Hematopoietic multipotent progenitor cell (in vitro differentiated cells): Measurements from ENCODE around the gene TENT5C. TPM values are rescaled to one million over a fixed set of nuclear protein-coding genes. Genes with fewer than 3 reads are reported as not detected.

Experiments used
- DNase-seq, 3 donors: peaks; one replicate each; pipeline ENCODE4 v3.0.0-alpha.2; 2011 to 2015; ENCODE audit warnings: low read depth in 2 of 3, low spot score in 2 of 3
- total RNA-seq: library from RNA; depleted of rRNA; stranded (reverse); fragments of >200 nt; gene quantifications from one replicate; pipeline ENCODE4 v1.2.3, GENCODE V29; 2012

TENT5C gene
- total RNA-seq, 1 donor, result 12.4 TPM

- DNase-seq, result peak in 2 of 3 donors; percentile 8 to 52
Observed at GRCh38 chr1:117572546-117572945, 33.3 kb upstream of the TENT5C start.

DNA sequence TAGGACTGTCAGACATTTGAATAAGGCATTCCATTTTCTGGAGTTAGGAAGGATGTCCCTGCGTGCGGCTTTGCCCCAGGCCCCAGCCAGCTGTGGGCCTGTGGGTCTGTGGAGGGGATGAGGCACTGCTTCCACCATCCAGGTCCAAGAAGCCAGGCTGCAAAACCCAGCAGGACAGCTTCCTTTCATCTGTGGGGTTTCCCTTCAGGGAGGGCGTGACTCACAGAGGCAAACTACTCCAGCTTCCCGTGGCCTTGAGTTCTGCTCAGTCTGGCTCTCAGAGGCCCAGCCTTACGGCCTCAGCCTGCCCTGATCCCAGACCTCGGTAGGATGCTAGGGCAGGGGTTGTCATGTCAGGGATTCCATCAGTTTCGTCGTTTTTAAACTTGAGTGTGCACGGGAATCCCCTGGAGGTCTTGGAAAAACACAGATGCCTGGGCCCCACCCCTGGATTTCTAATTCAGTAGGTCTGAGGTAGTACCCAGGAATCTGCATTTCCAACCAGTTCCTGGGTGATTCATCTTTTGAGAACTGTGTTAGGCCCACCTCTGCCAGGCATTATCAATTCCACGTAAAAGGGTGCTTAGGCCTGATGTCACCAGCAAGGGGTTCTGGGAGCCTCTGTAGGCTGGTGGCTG is 32.3 kb upstream of the TENT5C start:
- DNase-seq, result no peak

DNA sequence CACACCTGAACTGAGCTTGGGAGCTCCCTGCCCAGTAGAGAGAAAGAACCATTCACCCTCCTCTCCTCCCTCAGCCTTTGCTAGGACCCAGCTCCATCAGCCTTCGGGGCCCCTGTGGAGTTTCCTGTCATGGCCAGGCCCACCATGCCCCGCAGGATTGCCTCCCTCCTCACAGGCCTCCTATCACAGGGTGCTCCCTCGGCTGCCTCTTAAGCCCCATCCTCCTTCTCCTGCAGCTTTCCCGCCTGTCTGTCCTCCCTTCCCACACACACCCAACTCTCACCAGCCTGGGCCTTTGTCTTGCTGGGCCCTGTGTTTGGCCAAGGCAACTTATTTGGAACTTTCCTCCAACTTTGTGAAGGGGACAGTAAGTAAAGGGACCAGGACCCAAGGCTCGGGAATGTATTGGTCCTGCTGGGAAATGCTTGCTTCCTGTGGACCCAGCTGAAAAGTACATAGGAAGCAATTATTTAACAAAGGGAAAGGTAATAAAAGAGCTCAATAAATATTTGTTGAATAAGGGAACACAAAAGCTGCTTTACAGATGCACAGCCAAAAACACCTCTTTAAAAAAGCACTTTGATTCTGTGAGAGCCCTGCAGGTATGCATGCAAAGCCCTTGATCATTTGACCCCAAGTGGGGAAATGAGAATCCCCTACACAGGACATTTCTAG is 31.6 kb upstream of the TENT5C start:
- no peak for DNase-seq

DNA sequence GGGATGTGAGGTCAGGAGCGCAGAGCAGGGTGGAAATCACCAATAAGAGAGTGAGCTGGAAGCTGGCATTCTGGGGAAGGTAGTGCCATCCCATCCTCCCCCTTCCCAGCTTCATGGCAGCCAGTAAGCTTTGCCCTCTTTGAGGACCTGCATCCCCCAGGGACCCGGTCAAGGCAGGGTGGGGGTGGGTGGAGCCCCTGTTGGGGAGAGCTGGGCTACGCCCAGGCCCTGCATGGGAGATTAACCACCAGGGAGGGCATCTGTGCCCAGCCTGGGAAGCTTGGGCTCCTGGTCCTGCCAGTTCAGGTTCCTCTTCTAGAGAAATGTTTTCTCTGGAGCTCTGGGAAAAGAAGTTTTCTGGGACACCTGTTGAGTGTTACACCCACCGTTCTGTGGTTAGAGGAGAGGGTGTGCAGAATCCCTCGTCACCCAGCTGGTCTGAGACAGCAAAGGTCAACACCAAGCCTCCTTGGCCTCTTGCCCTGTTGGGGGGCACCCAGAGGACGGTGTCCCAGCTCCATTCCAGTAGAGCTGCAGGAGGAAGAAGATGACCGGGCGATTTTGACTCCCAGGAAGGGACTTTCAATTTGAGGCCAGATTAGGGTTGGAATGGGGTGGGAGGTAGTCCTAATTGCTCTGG is 30.1 kb upstream of the TENT5C start:
- no peak for DNase-seq

GRCh38 chr1:117576236-117576635 is 29.6 kb upstream of the TENT5C start:
- no peak for DNase-seq

GRCh38 chr1:117577191-117577885 is 28.5 kb upstream of the TENT5C start:
- DNase-seq, result no peak

- DNase-seq, result no peak
Observed at GRCh38 chr1:117578466-117578865, 27.4 kb upstream of the TENT5C start.

- no peak for DNase-seq
Observed at GRCh38 chr1:117579221-117579906, 26.5 kb upstream of the TENT5C start.

- DNase-seq, result no peak
Observed at GRCh38 chr1:117580436-117580835, 25.4 kb upstream of the TENT5C start.

DNA sequence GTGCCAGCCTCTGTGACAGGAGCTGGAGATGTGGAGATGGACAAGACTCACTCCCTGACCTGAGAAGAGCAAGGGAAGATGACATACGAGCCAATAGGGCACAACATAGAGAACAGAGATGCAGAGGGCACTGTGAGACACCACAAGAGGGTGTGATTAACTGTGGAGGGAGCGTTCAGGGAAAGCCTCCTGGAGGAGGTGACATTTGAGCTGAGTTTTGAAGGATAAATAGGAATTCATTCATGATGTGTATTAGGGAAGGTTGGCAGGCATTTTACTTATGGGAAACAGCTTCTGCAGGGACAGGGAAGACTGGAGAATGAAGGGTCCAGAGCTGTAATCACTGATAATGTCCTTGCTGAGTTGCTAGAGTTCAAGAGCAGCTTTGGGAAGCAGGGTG is 25.0 kb upstream of the TENT5C start:
- no peak for DNase-seq

- no peak for DNase-seq
Observed at GRCh38 chr1:117581391-117581943, 24.4 kb upstream of the TENT5C start.

- no peak for DNase-seq
Observed at GRCh38 chr1:117582451-117582850, 23.4 kb upstream of the TENT5C start.

GRCh38 chr1:117583247-117583646 is 22.6 kb upstream of the TENT5C start:
- DNase-seq, result no peak

- DNase-seq, result no peak
Observed at GRCh38 chr1:117584181-117584580, 21.7 kb upstream of the TENT5C start.

- DNase-seq, result no peak
Observed at GRCh38 chr1:117585086-117585485, 20.8 kb upstream of the TENT5C start.

DNA sequence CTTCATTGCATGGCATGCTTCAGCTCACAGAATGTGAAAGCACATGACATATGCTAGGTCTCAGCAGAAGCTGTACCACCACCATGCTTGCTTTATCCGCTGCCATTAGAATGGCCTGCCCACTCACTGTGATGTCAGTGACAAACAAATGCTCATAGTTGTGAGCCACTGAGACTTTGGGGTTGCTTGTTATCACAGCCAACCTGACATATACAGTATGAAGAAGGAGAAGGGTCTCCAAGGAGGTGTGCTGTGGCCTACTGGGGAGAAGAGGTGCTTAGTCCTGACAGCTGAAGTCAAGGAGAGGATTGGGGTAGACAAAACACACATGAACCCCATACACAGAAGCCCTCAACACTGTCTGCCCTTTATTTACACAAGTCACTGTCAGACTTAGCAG is 19.5 kb upstream of the TENT5C start:
- no peak for DNase-seq

GRCh38 chr1:117586747-117587498 is 18.9 kb upstream of the TENT5C start:
- DNase-seq, result no peak

GRCh38 chr1:117587499-117588356 is 18.1 kb upstream of the TENT5C start:
- DNase-seq, result no peak

DNA sequence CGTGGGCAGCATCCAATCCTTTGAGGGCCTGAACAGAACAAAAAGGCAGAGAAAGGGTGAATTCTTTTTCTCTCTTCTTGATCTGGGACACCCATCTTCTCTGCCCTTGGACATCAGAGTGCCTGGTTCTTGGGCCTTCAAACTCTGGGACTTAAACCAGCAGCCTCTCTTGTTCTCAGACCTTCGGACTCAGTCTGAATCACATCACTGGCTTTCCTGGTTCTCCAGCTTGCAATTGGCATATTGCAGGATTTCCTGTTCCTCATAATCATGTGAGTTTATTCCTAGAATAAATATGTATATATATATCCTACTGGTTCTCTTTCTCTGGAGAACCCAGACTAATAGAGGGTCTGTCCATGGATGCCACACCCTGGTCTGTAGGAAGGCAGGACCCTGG is 16.3 kb upstream of the TENT5C start:
- DNase-seq, result no peak
